ENCODE results near the gene AGBL1.
"Not testable (repeated sequence)": the region's sequence is repeated elsewhere in the genome, so short reads cannot be mapped to it uniquely, and the experiment has no call there.

AGBL1 gene

GRCh38 chr15:86526938-86527690 is 447.4 kb downstream of the AGBL1 start:
- TF ChIP-seq CTCF (IDR thresholded peaks at IDR 0.05; ENCODE audit: control insufficient read depth, extremely low read depth, insufficient read depth), result no peak
- no peak for DNase-seq (ENCODE audit: low read depth)
- H3K4me3 ChIP-seq (ENCODE audit: low read depth, low read length), result no peak overlapping the region

- DNase-seq (ENCODE audit: low read depth); H3K4me3 ChIP-seq (ENCODE audit: low read depth, low read length): not testable (repeated sequence)
These were observed 448.4 kb downstream of the AGBL1 start for GRCh38 chr15:86528094-86528493.

GRCh38 chr15:86538141-86538540 is 458.5 kb downstream of the AGBL1 start:
- no peak overlapping the region for H3K4me3 ChIP-seq (ENCODE audit: low read depth, low read length)
- TF ChIP-seq CTCF (IDR thresholded peaks at IDR 0.05; ENCODE audit: control insufficient read depth, extremely low read depth, insufficient read depth), result no peak
- no peak for DNase-seq (ENCODE audit: low read depth)

- DNase-seq (ENCODE audit: low read depth), result no peak
- H3K4me3 ChIP-seq (ENCODE audit: low read depth, low read length), result no peak overlapping the region
- TF ChIP-seq CTCF (IDR thresholded peaks at IDR 0.05; ENCODE audit: control insufficient read depth, extremely low read depth, insufficient read depth), result no peak
These were observed 461.3 kb downstream of the AGBL1 start for GRCh38 chr15:86540840-86541467.

GRCh38 chr15:86541540-86541939 is 461.9 kb downstream of the AGBL1 start:
- no peak overlapping the region for H3K4me3 ChIP-seq (ENCODE audit: low read depth, low read length)

GRCh38 chr15:86550075-86550474 is 470.4 kb downstream of the AGBL1 start:
- H3K4me3 ChIP-seq (ENCODE audit: low read depth, low read length), result no peak overlapping the region
- no peak for TF ChIP-seq CTCF (IDR thresholded peaks at IDR 0.05; ENCODE audit: control insufficient read depth, extremely low read depth, insufficient read depth)
- DNase-seq (ENCODE audit: low read depth), result no peak

More at GRCh38 chr15:86541540-86541939, 461.9 kb downstream of the AGBL1 start:
- DNase-seq (ENCODE audit: low read depth), result no peak
- no peak for TF ChIP-seq CTCF (IDR thresholded peaks at IDR 0.05; ENCODE audit: control insufficient read depth, extremely low read depth, insufficient read depth)

- DNase-seq (ENCODE audit: low read depth), result no peak
- no peak for TF ChIP-seq CTCF (IDR thresholded peaks at IDR 0.05; ENCODE audit: control insufficient read depth, extremely low read depth, insufficient read depth)
These were observed 473.4 kb downstream of the AGBL1 start for GRCh38 chr15:86553108-86553507.

More at GRCh38 chr15:86553108-86553507, 473.4 kb downstream of the AGBL1 start:
- H3K4me3 ChIP-seq (ENCODE audit: low read depth, low read length), result no peak overlapping the region

Data from LNCaP clone FGC (cell line).